SW 1271 (cell line): Measurements from ENCODE around the gene AWAT2.

ENCODE experiments used
- DNase-seq, 2 experiments: peaks; one replicate each; lab custom pipeline; 2025; lab: John Stamatoyannopoulos, UW

Gene AWAT2

GRCh38 chrX:70049925-70050324, at the start of gene AWAT2:
AWAT2 (minus strand) TSS chrX:70049938; CDS start chrX:70049932, 6 bp downstream.
- no peak for DNase-seq

GRCh38 chrX:70096052-70096451, 46.3 kb upstream of the AWAT2 start:
- peak in 1 of 2 experiments; percentile 27 for DNase-seq

- DNase-seq = no peak
Observed at GRCh38 chrX:70092247-70092646, 42.5 kb upstream of the AWAT2 start.

GRCh38 chrX:70089604-70090297, 40.0 kb upstream of the AWAT2 start:
- no peak for DNase-seq

GRCh38 chrX:70088751-70089150, 39.0 kb upstream of the AWAT2 start:
- no peak for DNase-seq

- DNase-seq = no peak
Observed at GRCh38 chrX:70087857-70088630, 38.3 kb upstream of the AWAT2 start.

- no peak for DNase-seq
Observed at GRCh38 chrX:70084592-70085240, 35.0 kb upstream of the AWAT2 start.

GRCh38 chrX:70082723-70083122, 33.0 kb upstream of the AWAT2 start:
- no peak for DNase-seq

- DNase-seq = no peak
Observed at GRCh38 chrX:70079870-70080269, 30.1 kb upstream of the AWAT2 start.

- no peak for DNase-seq
Observed at GRCh38 chrX:70079297-70079696, 29.6 kb upstream of the AWAT2 start.

GRCh38 chrX:70066646-70067045, 16.9 kb upstream of the AWAT2 start:
- DNase-seq = no peak

- no peak for DNase-seq
Observed at GRCh38 chrX:70062961-70063550, 13.3 kb upstream of the AWAT2 start.

- no peak for DNase-seq
Observed at GRCh38 chrX:70062076-70062475, 12.3 kb upstream of the AWAT2 start, which contains the start of gene OTUD6A. OTUD6A (plus strand) TSS chrX:70062457; CDS start chrX:70062525, 68 bp downstream.

- no peak for DNase-seq
Observed at GRCh38 chrX:70054391-70054790, 4.7 kb upstream of the AWAT2 start.

GRCh38 chrX:70052895-70053615, 3.3 kb upstream of the AWAT2 start:
- no peak for DNase-seq

- no peak for DNase-seq
Observed at GRCh38 chrX:70049406-70049805, 332 bp downstream of the AWAT2 start.

- peak in 1 of 2 experiments; percentile 12 for DNase-seq
Observed at GRCh38 chrX:70046978-70047377, 2.8 kb downstream of the AWAT2 start.

- no peak for DNase-seq
Observed at GRCh38 chrX:70044541-70045245, 5.0 kb downstream of the AWAT2 start.

GRCh38 chrX:70043685-70044084, 6.1 kb downstream of the AWAT2 start:
- no peak for DNase-seq

GRCh38 chrX:70042399-70043371, 7.1 kb downstream of the AWAT2 start:
- no peak for DNase-seq
